Measurements from ENCODE around the gene ATP1B3.
"Not testable (repeated sequence)": the region's sequence is repeated elsewhere in the genome, so short reads cannot be mapped to it uniquely, and the experiment has no call there.

ATP1B3 gene

GRCh38 chr3:141969711-141970110 lies 93.3 kb downstream of the ATP1B3 start:
- Histone ChIP-seq H3K27me3 (ENCODE audit: low read depth, low read length) (no peaks in the 10 kb centered on the region), H3K79me2 (ENCODE audit: low read length) (no peaks in the 10 kb centered on the region), H3K36me3 (replicated peaks; ENCODE audit: low read depth, low read length) (no peaks in the 10 kb centered on the region), H3K9ac (ENCODE audit: low read length) (no peak overlapping the region), H3K4me2 (ENCODE audit: low read length) (no peak overlapping the region), H2AFZ (ENCODE audit: low read depth, low read length) (no peak overlapping the region), H3K9me3 (ENCODE audit: insufficient read depth, low read length) (no peaks in the 10 kb centered on the region), H3K27ac (ENCODE audit: low read length) (no peak overlapping the region), H4K20me1 (ENCODE audit: insufficient read depth, low read length) (no peaks in the 10 kb centered on the region), H3K4me1 (ENCODE audit: low read length) (no peaks in the 10 kb centered on the region), H3K4me3 (ENCODE audit: low read length) (no peak overlapping the region)
- TF ChIP-seq CTCF (IDR thresholded peaks at IDR 0.05; ENCODE audit: low read depth, low read length) = no peak
- TF ChIP-seq EZH2phosphoT487 (IDR thresholded peaks at IDR 0.05; ENCODE audit: low read depth) = no peak

GRCh38 chr3:141971571-141971970 lies 95.1 kb downstream of the ATP1B3 start:
- Histone ChIP-seq H2AFZ (ENCODE audit: low read depth, low read length) (no peak overlapping the region), H3K27ac (ENCODE audit: low read length) (no peak overlapping the region), H3K9me3 (ENCODE audit: insufficient read depth, low read length) (no peaks in the 10 kb centered on the region), H3K9ac (ENCODE audit: low read length) (no peak overlapping the region), H3K36me3 (replicated peaks; ENCODE audit: low read depth, low read length) (no peaks in the 10 kb centered on the region), H3K27me3 (ENCODE audit: low read depth, low read length) (no peaks in the 10 kb centered on the region), H3K4me1 (ENCODE audit: low read length) (no peaks in the 10 kb centered on the region), H3K79me2 (ENCODE audit: low read length) (no peaks in the 10 kb centered on the region), H4K20me1 (ENCODE audit: insufficient read depth, low read length) (no peaks in the 10 kb centered on the region), H3K4me2 (ENCODE audit: low read length) (no peak overlapping the region), H3K4me3 (ENCODE audit: low read length) (no peak overlapping the region)
- TF ChIP-seq EZH2phosphoT487 (IDR thresholded peaks at IDR 0.05; ENCODE audit: low read depth) (no peak), CTCF (IDR thresholded peaks at IDR 0.05; ENCODE audit: low read depth, low read length) (no peak)

GRCh38 chr3:141972399-141972798 lies 96.0 kb downstream of the ATP1B3 start:
- no peak overlapping the region for H3K4me2 ChIP-seq (ENCODE audit: low read length)
- H2AFZ ChIP-seq (ENCODE audit: low read depth, low read length) = no peak overlapping the region
- H3K9ac ChIP-seq (ENCODE audit: low read length) = no peak overlapping the region
- no peaks in the 10 kb centered on the region for H3K79me2 ChIP-seq (ENCODE audit: low read length)
- H3K27me3 ChIP-seq (ENCODE audit: low read depth, low read length) = no peaks in the 10 kb centered on the region
- no peaks in the 10 kb centered on the region for H3K9me3 ChIP-seq (ENCODE audit: insufficient read depth, low read length)
- H4K20me1 ChIP-seq (ENCODE audit: insufficient read depth, low read length) = no peaks in the 10 kb centered on the region
- no peaks in the 10 kb centered on the region for H3K36me3 ChIP-seq (replicated peaks; ENCODE audit: low read depth, low read length)
- TF ChIP-seq CTCF (IDR thresholded peaks at IDR 0.05; ENCODE audit: low read depth, low read length) (no peak), EZH2phosphoT487 (IDR thresholded peaks at IDR 0.05; ENCODE audit: low read depth) (no peak)
- no peak overlapping the region for H3K27ac ChIP-seq (ENCODE audit: low read length)
- H3K4me3 ChIP-seq (ENCODE audit: low read length) = no peak overlapping the region
- H3K4me1 ChIP-seq (ENCODE audit: low read length) = no peaks in the 10 kb centered on the region

- H3K9ac ChIP-seq (ENCODE audit: low read length); H3K4me2 ChIP-seq (ENCODE audit: low read length); H4K20me1 ChIP-seq (ENCODE audit: insufficient read depth, low read length); H3K79me2 ChIP-seq (ENCODE audit: low read length); H3K27me3 ChIP-seq (ENCODE audit: low read depth, low read length); H3K4me1 ChIP-seq (ENCODE audit: low read length); H3K36me3 ChIP-seq (replicated peaks; ENCODE audit: low read depth, low read length); H3K4me3 ChIP-seq (ENCODE audit: low read length); H3K27ac ChIP-seq (ENCODE audit: low read length); H2AFZ ChIP-seq (ENCODE audit: low read depth, low read length); H3K9me3 ChIP-seq (ENCODE audit: insufficient read depth, low read length): not testable (repeated sequence)
Measured at GRCh38 chr3:141974777-141975176, 98.3 kb downstream of the ATP1B3 start.

Data from OCI-LY3 (cell line).